Umbilical cord (tissue), 2 donors: Measurements from ENCODE around the gene UBE3D. TPM values are rescaled to one million over a fixed set of nuclear protein-coding genes. Genes with fewer than 3 reads are reported as not detected.
"Not testable (repeated sequence)": the region's sequence is repeated elsewhere in the genome, so short reads cannot be mapped to it uniquely, and the experiment has no call there.

ENCODE experiments used
- DNase-seq: peaks from one replicate; pipeline ENCODE4 v3.0.0-alpha.2; 2015; ENCODE audit warnings: low spot score
- total RNA-seq: library from RNA; depleted of rRNA; stranded (reverse); fragments of >200 nt; gene quantifications from one replicate; pipeline ENCODE4 v1.2.3, GENCODE V29; 2014; ENCODE audit warnings: low replicate concordance; ENCODE audit not compliant: insufficient read depth

The UBE3D gene
- total RNA-seq, 1 donor from 2014 or later: 16.6 TPM

GRCh38 chr6:82914511-82914910, 151.1 kb downstream of the UBE3D start:
- no peak for DNase-seq

- no peak for DNase-seq
These were observed 154.8 kb downstream of the UBE3D start for GRCh38 chr6:82910820-82911219.

- DNase-seq: no peak
These were observed 155.2 kb downstream of the UBE3D start for GRCh38 chr6:82910395-82910794.

- no peak for DNase-seq
These were observed 156.1 kb downstream of the UBE3D start for GRCh38 chr6:82909551-82909950.

GRCh38 chr6:82908661-82909060, 157.0 kb downstream of the UBE3D start:
- no peak for DNase-seq

- no peak for DNase-seq
These were observed 158.7 kb downstream of the UBE3D start for GRCh38 chr6:82906951-82907350.

GRCh38 chr6:82906489-82906888, 159.2 kb downstream of the UBE3D start:
- no peak for DNase-seq

- DNase-seq: no peak
These were observed 160.8 kb downstream of the UBE3D start for GRCh38 chr6:82904860-82905259.

- no peak for DNase-seq
These were observed 161.4 kb downstream of the UBE3D start for GRCh38 chr6:82904257-82904656.

GRCh38 chr6:82902290-82902689, 163.4 kb downstream of the UBE3D start:
- no peak for DNase-seq

GRCh38 chr6:82894653-82895259, 170.9 kb downstream of the UBE3D start:
- DNase-seq: no peak

- no peak for DNase-seq
These were observed 171.6 kb downstream of the UBE3D start for GRCh38 chr6:82893889-82894652.

- not testable (repeated sequence) for DNase-seq
These were observed 174.1 kb downstream of the UBE3D start for GRCh38 chr6:82891503-82891902.

GRCh38 chr6:82891076-82891475, 174.6 kb downstream of the UBE3D start:
- DNase-seq: no peak

GRCh38 chr6:82890240-82890639, 175.4 kb downstream of the UBE3D start:
- no peak for DNase-seq

GRCh38 chr6:82889143-82889542, 176.5 kb downstream of the UBE3D start:
- no peak for DNase-seq

- DNase-seq: peak; percentile 26
These were observed 183.1 kb downstream of the UBE3D start for GRCh38 chr6:82882363-82883023.

- DNase-seq: no peak
These were observed 184.1 kb downstream of the UBE3D start for GRCh38 chr6:82881519-82881918.

- DNase-seq: no peak
These were observed 186.8 kb downstream of the UBE3D start for GRCh38 chr6:82878812-82879211.

GRCh38 chr6:82877213-82878195, 188.1 kb downstream of the UBE3D start:
- no peak for DNase-seq

GRCh38 chr6:82875573-82876185, 190.0 kb downstream of the UBE3D start:
- no peak for DNase-seq
